GM18499 (cell line): ENCODE measurements around the gene SCTR.

ENCODE experiments used
- ATAC-seq: cut with Tn5 transposase; IDR thresholded peaks from one replicate; pipeline ENCODE4 v1.9.1; 2021; ENCODE audit warnings: moderate number of reproducible peaks; ENCODE audit not compliant: insufficient read depth, unreplicated experiment

SCTR gene

DNA sequence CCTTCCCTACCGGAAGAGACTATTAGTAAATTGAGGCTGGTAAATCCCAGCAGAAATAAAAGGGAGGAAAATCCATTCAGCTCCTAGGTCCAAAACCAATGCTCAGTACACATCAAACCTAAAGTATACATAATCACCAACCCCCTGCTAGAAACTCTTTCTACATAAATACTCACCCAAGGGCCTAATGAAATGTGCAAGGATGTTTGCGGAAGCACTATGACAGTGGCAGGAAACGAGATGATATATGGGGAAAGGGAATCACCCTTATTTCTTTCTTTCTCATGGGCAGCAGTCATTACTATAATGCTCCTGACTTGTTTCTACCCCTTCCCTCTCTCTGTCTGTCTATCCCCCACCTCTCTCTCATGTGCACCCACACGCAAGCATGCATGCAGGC, 1.3 kb upstream of the SCTR start:
- ATAC-seq: no peak

DNA sequence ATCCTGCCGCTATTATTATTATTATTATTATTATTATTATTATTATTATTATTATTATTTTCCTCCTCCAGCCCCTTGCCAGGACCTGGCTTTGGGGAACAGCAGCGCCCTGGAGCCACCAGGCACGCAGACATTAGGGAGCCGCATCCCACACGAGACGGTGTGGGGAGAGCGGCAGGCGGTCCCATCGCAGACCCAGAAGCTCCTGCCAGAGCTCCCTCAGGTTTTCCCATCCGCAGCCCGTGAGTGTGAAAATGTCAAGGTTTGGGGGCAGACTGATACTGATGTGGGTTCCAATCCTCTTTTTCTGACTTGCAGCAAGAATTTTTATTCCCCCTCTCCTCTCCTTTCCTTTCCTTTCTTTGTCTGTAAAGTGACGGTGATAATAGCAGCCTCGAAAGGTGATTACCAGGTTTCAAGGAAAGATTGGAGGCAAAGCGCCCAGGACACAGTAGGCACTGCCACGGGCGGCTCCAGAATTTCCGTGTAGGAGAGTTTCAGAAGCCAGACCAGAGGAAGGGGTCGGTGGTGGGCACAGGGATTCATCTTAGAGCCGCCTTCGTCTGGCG, 816 bp downstream of the SCTR start:
- no peak for ATAC-seq

DNA sequence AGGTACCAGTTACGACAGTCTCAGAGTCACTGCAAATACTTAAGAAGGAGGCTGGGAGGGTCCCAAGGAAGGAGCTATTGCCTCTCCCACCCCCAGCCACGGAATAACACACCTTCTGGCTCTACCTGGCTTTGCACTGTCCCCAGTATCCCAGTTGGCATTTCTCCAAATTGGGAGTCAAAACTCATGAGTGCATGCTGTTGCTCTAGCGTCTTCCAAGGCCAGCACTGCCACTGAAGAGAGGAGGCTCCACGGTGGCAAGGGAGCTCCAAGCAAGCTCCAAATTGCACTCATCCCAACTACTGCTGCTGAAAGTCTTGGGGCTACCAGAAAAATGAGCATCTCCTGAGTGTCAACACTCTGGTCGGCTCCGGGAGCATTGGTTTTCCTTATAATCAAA, 1.6 kb downstream of the SCTR start:
- no peak for ATAC-seq

DNA sequence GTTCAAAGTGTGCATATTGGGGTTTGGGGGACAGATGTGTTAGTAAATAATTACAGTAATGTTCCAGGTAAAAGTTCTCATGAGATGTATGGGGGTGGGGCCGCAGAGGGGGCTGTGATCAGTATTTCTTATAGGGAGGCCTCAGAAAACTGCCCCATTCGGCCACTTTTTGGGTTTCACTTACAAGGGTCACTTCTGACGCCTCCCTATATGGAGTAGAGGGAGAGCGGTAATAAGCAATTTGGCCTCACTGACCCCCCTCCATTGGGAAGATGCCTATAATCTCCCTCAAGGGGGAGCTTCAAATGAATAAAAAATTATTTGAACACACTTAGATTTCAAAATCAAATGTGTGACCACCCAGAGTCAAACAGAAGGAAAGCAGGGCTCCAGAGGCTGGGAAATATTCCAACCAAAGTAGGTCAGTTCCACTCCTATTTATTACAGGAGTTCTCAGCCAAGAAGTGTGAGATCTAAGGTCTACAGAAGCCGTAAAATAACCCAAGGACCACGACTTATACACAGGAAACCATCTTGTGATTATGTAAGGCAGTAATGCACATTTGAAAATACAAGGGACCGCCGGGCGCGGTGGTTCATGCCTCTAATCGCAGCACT, 2.7 kb downstream of the SCTR start:
- ATAC-seq: no peak

DNA sequence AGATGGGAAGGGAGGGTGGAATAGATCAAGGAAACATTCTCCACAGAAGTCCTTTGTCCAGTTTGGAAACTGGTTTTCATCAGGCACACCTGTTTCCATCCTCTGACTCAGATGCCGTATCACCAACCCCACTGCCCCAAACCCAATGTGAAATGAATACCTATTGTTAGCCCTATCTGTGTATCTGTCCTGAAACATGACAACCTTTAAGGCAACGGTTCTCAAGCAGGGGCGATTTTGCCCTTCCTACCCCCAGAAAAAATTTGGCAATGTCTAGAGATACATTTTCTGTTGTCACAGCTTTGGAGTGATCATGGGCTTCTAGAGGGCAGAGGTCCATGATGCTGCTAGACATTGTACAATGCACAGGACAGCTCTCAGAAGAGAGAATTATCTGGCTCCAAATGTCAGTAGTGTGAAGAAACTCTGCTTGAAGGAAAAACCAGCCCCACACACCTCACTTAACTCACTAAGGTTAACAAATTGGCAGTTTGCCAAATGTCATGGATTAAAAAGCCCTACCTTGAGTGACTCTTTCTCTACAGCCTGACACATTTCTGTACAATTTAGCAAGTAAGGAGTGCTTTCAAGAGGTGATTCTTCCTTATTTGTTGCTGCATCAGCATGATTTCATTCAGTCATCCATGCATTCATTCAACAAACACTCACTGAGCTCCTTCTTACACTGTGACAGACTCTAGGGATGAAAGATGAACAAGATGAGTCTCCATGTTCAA, 3.4 kb downstream of the SCTR start:
- ATAC-seq: no peak

DNA sequence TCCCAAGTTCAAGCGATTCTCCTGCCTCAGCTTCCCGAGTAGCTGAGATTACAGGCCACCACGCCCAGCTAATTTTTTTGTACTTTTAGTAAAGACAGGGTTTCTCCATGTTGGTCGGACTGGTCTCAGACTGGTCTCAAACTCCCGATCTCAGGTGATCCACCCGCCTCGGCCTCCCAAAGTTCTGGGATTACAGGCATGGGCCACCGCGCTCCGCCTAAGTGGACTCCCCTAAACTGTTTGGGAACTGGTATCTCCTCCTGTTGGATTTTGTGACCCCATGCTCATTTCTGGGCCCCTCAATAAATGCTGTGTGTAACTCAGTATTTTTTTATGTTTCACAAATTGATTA, 5.2 kb downstream of the SCTR start:
- ATAC-seq: no peak

DNA sequence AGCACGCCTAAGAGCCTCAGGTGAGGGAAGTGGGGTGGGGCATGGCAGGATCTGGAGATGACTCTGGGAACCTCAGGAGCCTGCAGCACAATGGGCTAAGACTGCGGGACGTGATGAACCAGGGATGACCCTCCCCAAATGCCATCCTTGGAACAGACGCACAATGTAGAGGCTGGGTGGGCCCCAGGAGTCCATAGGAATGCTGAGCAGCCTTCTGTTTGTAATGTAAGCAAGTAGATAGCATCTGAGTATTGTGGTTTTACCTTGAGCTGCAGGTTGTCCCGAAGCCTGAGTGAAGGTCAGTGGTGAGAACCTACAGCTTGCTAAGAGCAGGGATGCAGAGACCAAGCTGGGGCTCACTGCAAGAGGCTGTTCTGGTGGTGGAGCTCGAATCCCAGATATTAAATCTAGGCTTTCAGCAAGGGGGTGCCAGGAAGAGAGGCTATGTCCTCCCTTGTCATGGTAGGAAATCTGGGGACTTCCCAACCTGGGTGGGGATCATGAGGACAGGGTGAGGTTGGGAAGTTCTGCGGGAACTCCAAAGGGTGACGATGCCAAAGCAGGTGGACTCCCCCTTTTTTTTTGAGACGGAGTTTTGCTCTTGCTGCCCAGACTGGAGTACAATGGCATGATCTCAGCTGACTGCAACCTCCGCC, 5.8 kb downstream of the SCTR start:
- no peak for ATAC-seq

DNA sequence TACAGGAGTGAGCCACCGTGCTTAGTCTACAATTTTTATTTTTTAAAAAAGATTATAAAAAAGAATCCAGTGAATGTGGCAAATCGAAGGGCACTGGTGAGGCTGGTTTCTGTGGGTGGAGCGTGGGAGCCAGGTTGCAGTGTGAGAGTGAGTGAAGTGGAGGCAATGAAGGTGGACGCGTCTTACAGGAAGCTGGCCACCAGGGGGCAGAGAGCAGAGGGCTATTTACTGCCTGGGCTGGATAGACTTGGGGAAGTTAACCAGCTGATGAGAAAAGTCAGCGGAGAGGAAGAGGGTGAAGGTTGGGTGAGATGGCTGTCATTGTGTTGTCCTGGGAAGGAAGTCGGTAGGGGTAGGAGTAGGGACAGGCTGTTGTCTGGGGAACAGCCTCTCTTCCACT, 6.8 kb downstream of the SCTR start:
- ATAC-seq: no peak

DNA sequence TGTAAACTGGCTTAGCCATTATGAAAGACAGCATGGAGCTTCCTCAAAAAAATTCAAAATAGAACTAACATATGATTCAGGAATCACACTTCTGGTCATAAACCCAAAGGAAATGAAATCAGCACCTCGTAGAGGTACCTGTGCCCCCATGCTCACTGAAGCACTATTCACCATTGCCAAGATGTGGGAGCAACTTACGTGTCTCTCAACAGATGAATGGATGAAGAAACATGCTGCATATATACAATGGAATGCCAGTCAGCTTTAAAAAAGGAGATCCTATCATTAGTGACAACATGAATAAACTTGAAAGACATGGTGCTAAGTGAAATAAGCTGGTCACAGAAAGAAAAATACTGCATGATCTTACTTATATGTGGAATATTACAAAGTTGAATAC, 8.2 kb downstream of the SCTR start:
- no peak for ATAC-seq

DNA sequence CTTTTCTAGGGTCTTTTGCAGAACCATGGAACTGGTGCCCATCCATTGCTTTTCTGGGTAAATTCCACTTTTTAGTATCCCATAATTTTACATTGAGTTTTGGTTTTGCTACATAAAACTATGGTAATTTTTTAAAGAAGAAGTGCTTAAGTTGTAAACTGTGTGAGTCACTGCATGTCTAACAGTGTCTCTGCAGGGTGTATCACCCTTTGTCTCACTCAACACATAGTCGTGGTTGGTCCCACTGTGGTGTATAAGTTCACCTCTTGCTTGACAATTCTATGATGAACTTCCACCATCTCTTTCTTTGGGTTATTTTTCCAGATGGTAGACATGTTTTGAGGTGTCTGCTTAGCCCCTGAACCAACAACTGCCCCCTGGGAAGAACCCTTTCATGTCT, 10.5 kb downstream of the SCTR start:
- ATAC-seq: no peak

DNA sequence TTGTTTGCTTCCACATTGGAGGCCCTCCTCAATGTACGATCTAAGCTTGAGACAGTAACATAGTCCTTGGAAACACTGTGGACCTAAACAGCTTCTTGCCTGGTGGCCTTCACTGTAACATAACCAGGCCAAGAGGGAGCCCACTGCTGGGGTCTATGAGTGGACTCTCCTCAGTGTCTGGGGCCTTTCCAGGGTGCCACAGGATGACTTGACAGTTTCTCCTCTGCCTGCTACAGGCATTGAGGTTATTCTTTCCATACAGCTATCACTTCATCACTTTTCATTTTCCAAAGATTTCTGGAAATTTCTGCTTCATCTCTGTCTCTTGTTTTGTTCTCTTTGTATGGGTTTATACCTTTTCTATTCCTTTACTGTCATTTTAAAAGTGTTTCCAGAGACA, 11.3 kb downstream of the SCTR start:
- no peak for ATAC-seq

DNA sequence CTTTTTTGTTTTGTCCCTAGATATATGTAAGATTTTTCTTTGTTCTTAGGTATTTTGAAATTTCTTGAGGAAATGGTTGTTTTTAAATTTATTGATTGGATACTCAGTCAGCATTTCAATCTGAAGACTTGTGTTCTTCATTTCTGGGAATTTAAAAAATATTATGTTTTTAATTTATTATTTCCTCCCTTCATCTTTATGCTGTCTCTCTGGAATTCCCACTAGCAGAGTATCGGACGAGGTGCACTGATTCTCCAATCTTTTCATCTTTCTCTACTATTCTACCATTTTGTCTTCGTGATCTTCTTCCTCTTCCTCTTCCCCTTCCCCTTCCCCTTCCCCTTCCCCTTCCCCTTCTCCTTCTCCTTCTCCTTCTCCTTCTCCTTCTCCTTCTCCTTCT, 12.3 kb downstream of the SCTR start:
- no peak for ATAC-seq

DNA sequence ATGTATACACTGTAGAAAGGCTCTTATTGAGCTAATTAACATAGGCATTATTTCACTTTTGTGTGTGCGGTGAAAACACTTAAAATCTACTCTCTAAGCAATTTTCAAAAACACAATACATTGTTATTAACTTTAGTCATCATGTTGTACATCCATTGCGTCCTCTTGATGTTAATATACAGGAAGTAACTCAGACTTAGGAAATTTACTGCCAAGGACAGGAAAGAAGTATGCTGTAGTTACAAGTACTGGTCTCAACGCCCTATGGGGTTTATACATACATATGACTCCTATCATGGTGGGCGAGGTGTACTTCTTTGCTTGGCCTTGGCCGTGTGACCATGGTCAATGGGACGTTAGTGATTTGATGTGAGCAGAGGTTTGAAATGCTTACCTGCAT, 15.5 kb downstream of the SCTR start:
- no peak for ATAC-seq

DNA sequence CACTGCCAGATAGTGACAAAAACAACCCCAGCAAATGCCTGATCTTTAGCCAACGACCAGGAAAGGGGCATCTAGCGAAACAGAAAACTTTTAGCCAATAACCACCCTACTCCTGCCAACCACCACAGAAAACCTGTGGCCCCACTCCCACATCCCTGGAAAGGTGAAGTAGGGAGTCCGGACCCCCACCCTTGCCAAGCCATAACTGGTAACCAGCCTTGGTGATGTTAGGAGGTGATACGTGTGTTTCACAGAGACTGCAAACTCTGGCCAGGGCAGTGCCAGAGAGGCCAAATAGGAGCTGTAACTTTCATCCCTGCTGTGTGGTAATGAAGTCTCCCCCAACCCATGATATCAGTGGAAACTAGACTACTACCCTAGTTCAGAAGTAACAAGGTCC, 27.6 kb downstream of the SCTR start:
- no peak for ATAC-seq

DNA sequence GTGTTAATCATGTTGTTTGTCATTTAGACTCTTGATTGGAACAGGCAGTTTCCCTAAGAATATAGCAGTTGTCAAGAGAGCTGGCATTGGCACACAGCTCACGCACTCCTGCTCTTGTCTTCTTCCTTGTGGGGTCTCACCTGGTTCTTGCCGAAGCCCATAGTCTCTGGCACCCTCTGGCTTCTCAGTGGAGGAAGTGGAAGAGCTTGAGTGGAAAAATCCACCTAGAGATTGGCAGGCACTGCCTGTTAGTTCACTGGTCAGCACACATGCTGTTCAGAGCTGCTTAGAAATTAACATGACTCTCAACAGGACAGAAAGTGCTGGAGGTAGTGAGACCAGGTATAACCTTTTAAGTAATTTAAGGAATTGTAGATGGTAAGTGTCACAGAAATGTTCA, 28.3 kb downstream of the SCTR start:
- no peak for ATAC-seq

DNA sequence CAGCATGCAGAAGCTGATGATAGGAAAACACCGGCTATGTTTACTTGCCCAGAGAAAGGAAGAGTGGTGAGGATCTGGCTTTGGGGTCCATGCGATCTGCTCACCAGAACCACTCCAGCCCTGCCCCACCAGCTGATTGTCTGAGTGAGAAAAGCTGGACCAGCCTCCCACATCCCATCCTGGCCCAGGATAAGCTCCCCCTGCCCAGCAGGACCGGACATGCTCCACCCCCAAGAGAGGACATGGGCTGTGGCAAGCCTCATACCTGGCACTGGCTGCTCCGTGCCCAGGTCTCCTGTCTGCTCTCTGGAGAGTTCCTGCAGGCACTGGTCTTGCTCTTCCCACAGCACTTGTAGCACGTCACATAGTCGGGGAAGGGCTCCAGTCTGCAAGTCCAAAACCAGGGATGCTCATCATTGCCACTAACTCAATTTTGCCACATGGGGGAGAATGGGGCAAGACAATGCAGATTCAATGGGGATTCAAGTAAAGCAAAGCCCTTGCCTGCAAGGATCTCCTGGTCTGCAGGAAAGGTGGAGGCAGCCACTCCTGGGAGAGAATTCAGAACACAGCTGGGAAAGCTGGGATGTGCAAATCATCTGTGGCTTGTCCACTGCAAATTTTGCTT, 30.0 kb downstream of the SCTR start:
- ATAC-seq: no peak

DNA sequence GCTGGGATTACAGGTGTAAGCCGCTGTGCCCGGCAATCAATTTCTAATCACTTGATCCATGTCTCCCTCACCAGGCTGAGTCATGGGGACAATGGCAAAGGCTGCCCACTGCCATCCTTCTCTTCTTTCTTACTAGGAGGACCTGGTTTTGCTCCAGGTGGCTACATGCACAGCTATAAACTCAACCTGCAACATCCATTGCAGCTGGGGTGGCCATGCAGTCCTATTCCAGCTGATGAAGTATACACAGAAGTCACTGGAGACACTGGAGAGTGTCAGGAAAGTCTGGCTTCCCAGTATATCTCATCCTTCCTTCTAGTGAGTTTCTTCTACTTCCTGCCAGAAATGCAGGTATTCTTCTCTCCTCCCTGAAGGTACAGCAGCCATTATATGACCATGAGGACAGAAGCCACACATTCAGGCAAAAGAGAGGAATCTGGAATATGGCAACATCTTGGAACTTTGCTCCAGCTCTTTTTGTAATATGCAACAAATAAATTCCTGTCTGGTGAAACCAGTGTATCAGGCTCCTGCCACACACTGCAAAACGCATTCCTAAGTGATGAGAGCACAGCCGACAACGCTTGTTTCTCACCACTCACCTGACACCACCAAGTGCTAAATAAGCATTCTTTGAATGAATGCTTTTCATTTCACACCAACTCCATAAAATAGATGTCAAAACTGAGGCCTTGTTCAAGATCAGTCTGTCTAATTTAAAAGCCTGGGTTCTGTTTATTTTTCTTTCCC, 32.3 kb downstream of the SCTR start:
- ATAC-seq: no peak

DNA sequence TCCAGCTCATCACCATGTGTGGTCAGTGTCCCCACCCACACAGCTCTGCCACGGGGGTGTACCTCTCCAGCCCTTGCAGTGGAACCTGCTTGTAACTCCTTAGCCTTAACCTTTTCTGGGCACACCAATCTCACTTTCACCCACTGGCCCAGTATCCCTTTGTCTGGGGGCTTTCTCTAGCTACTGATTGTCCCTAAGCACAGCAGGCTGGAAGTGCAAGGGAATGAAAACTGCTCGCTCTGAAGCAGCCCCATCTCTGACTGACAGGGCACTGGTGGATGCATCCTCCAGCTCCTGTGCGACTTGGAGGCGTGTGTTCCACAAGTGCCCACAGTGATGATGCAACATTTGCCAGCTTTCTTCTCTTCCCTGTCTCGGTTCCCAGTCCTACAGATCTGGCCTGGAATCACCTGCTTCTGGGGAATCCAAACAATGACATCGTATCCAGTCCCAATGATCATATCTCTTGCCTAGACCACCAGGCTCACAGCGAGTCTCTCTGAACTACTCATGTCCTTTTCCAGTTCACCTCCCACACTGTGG, 33.6 kb downstream of the SCTR start:
- ATAC-seq: no peak

DNA sequence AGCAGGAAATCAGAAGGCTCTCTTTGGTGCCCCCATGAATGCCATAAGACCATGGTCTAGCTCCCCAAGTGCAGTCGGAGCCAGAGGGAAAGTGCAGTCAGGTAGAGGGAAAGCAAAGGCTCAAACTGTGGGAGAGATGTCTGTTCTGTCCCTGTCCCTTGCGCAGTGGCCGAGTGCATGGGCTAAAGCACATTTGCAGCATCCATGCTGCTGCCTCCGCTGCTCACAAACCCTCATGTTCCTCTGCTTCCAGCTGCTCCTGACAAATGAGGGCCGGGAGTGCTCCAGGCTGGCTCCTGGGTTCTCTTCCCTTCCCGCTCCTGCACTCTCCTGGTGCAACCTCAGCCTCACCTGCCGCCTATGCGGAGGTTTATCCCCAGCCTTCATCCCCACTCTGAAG, 34.2 kb downstream of the SCTR start:
- ATAC-seq: no peak

DNA sequence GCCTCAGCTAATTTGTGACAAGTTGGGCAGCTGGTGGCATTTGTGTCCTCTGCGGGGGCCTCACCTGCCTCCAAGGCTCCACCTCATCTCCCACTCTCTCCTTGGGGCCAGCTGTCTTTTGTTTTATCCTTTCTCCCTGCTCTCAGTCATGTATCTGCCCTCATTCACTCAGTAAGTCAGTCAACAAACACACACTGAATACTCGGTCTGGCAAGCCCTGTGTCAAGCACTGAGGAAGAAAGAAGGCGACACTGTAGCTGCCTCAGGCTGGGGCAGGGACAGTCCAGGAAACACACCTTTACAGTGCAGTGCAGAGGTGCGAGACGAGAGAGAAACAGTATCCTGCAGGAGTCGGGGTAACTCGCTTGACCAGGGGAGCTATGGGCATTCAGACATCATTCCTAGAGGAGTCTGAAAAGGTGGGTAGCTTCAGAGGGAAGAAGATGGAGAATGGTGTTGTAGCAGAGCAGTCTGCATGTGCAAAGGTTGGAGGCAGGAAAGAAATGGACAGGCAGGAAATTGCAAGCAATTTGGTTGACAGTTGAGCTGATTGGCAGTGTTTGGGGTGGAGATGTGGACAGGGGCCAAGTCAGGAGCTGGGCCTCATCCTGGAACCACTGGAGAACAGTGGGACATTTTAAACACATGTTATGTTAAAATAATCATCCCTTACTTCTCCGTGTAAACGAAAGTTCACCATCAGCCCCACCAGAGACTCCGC, 34.9 kb downstream of the SCTR start:
- ATAC-seq: no peak
